ENCODE data around the gene CYBC1. TPM values are rescaled to one million over a fixed set of nuclear protein-coding genes. Genes with fewer than 3 reads are reported as not detected.

The CYBC1 gene
- total and polyA plus RNA-seq, 9 donors: 28.9 to 53.5 (median 33.7) TPM

GRCh38 chr17:82410014-82410716 lies 40.4 kb downstream of the CYBC1 start:
- 86% methylated on average over 9 of the region's 14 CpGs for WGBS (ENCODE audit: insufficient coverage)
- H3K27me3 ChIP-seq (ENCODE audit: control insufficient read depth, insufficient read depth, low read length): no peaks in the 10 kb centered on the region
- no peaks in the 10 kb centered on the region for H3K9me3 ChIP-seq (replicated peaks; ENCODE audit: control insufficient read depth, low read depth, low read length)
- H3K36me3 ChIP-seq (ENCODE audit: control insufficient read depth, insufficient read depth, low read length): peaks cover 19% of the 10 kb centered on the region
- H3K27ac ChIP-seq (ENCODE audit: low read length): no peak overlapping the region
- no peak overlapping the region for H3K4me3 ChIP-seq (ENCODE audit: low read length)
- no peak for DNase-seq
- H3K4me1 ChIP-seq (ENCODE audit: control insufficient read depth, insufficient read depth, low read length): peaks cover 40% of the 10 kb centered on the region

- no peaks in the 10 kb centered on the region for H3K27me3 ChIP-seq (ENCODE audit: control insufficient read depth, insufficient read depth, low read length)
- peaks cover 37% of the 10 kb centered on the region for H3K4me1 ChIP-seq (ENCODE audit: control insufficient read depth, insufficient read depth, low read length)
- 88% methylated on average over 21 of the region's 21 CpGs for WGBS (ENCODE audit: insufficient coverage)
- no peaks in the 10 kb centered on the region for H3K9me3 ChIP-seq (replicated peaks; ENCODE audit: control insufficient read depth, low read depth, low read length)
- H3K36me3 ChIP-seq (ENCODE audit: control insufficient read depth, insufficient read depth, low read length): peaks cover 25% of the 10 kb centered on the region
- no peak for DNase-seq
- peak overlapping the region; percentile 4 for H3K27ac ChIP-seq (ENCODE audit: low read length)
- H3K4me3 ChIP-seq (ENCODE audit: low read length): no peak overlapping the region
Measured at GRCh38 chr17:82408938-82409318, 41.6 kb downstream of the CYBC1 start.

- H3K4me1 ChIP-seq (ENCODE audit: control insufficient read depth, insufficient read depth, low read length): peaks cover 37% of the 10 kb centered on the region
- H3K9me3 ChIP-seq (replicated peaks; ENCODE audit: control insufficient read depth, low read depth, low read length): no peaks in the 10 kb centered on the region
- WGBS (ENCODE audit: insufficient coverage): 82% methylated on average over 13 of the region's 15 CpGs
- no peak overlapping the region for H3K4me3 ChIP-seq (ENCODE audit: low read length)
- no peak for DNase-seq
- H3K27ac ChIP-seq (ENCODE audit: low read length): peak overlapping the region; percentile 4
- H3K36me3 ChIP-seq (ENCODE audit: control insufficient read depth, insufficient read depth, low read length): peaks cover 31% of the 10 kb centered on the region
- H3K27me3 ChIP-seq (ENCODE audit: control insufficient read depth, insufficient read depth, low read length): no peaks in the 10 kb centered on the region
Measured at GRCh38 chr17:82408288-82408937, 42.1 kb downstream of the CYBC1 start.

- no peak for DNase-seq
- WGBS (ENCODE audit: insufficient coverage): 68% methylated on average over 12 of the region's 13 CpGs
- Histone ChIP-seq H3K4me1 (ENCODE audit: control insufficient read depth, insufficient read depth, low read length) (peaks cover 37% of the 10 kb centered on the region), H3K4me3 (ENCODE audit: low read length) (no peak overlapping the region), H3K36me3 (ENCODE audit: control insufficient read depth, insufficient read depth, low read length) (peaks cover 38% of the 10 kb centered on the region), H3K9me3 (replicated peaks; ENCODE audit: control insufficient read depth, low read depth, low read length) (no peaks in the 10 kb centered on the region), H3K27ac (ENCODE audit: low read length) (peak overlapping the region; percentile 51), H3K27me3 (ENCODE audit: control insufficient read depth, insufficient read depth, low read length) (no peaks in the 10 kb centered on the region)
Measured at GRCh38 chr17:82407255-82407654, 43.3 kb downstream of the CYBC1 start.

- 88% methylated on average over 13 of the region's 14 CpGs for WGBS (ENCODE audit: insufficient coverage)
- Histone ChIP-seq H3K4me1 (ENCODE audit: control insufficient read depth, insufficient read depth, low read length) (peaks cover 32% of the 10 kb centered on the region), H3K9me3 (replicated peaks; ENCODE audit: control insufficient read depth, low read depth, low read length) (no peaks in the 10 kb centered on the region), H3K27me3 (ENCODE audit: control insufficient read depth, insufficient read depth, low read length) (no peaks in the 10 kb centered on the region), H3K36me3 (ENCODE audit: control insufficient read depth, insufficient read depth, low read length) (peaks cover 43% of the 10 kb centered on the region), H3K4me3 (ENCODE audit: low read length) (no peak overlapping the region), H3K27ac (ENCODE audit: low read length) (no peak overlapping the region)
- DNase-seq: no peak
Measured at GRCh38 chr17:82406131-82406671, 44.4 kb downstream of the CYBC1 start.

- Histone ChIP-seq H3K4me3 (ENCODE audit: low read length) (no peak overlapping the region), H3K36me3 (ENCODE audit: control insufficient read depth, insufficient read depth, low read length) (peaks cover 40% of the 10 kb centered on the region), H3K27ac (ENCODE audit: low read length) (no peak overlapping the region), H3K27me3 (ENCODE audit: control insufficient read depth, insufficient read depth, low read length) (no peaks in the 10 kb centered on the region), H3K4me1 (ENCODE audit: control insufficient read depth, insufficient read depth, low read length) (peaks cover 38% of the 10 kb centered on the region), H3K9me3 (replicated peaks; ENCODE audit: control insufficient read depth, low read depth, low read length) (no peaks in the 10 kb centered on the region)
- no peak for DNase-seq
- WGBS (ENCODE audit: insufficient coverage): 93% methylated on average over 10 of the region's 14 CpGs
Measured at GRCh38 chr17:82405051-82405450, 45.5 kb downstream of the CYBC1 start.

- Histone ChIP-seq H3K4me1 (ENCODE audit: control insufficient read depth, insufficient read depth, low read length) (peaks cover 39% of the 10 kb centered on the region), H3K36me3 (ENCODE audit: control insufficient read depth, insufficient read depth, low read length) (peaks cover 37% of the 10 kb centered on the region), H3K4me3 (ENCODE audit: low read length) (no peak overlapping the region), H3K27ac (ENCODE audit: low read length) (no peak overlapping the region), H3K9me3 (replicated peaks; ENCODE audit: control insufficient read depth, low read depth, low read length) (no peaks in the 10 kb centered on the region), H3K27me3 (ENCODE audit: control insufficient read depth, insufficient read depth, low read length) (no peaks in the 10 kb centered on the region)
- no peak for DNase-seq
- WGBS (ENCODE audit: insufficient coverage): 96% methylated on average over 67 of the region's 67 CpGs
Measured at GRCh38 chr17:82403662-82404660, 46.6 kb downstream of the CYBC1 start.

- Histone ChIP-seq H3K27ac (ENCODE audit: low read length) (no peak overlapping the region), H3K4me1 (ENCODE audit: control insufficient read depth, insufficient read depth, low read length) (peaks cover 40% of the 10 kb centered on the region), H3K9me3 (replicated peaks; ENCODE audit: control insufficient read depth, low read depth, low read length) (no peaks in the 10 kb centered on the region), H3K4me3 (ENCODE audit: low read length) (no peak overlapping the region), H3K36me3 (ENCODE audit: control insufficient read depth, insufficient read depth, low read length) (peaks cover 37% of the 10 kb centered on the region), H3K27me3 (ENCODE audit: control insufficient read depth, insufficient read depth, low read length) (no peaks in the 10 kb centered on the region)
- no peak for DNase-seq
- WGBS (ENCODE audit: insufficient coverage): 96% methylated on average over 4 of the region's 7 CpGs
Measured at GRCh38 chr17:82402865-82403264, 47.7 kb downstream of the CYBC1 start.

- H3K36me3 ChIP-seq (ENCODE audit: control insufficient read depth, insufficient read depth, low read length): peaks cover 26% of the 10 kb centered on the region
- 64% methylated on average over 10 of the region's 19 CpGs for WGBS (ENCODE audit: insufficient coverage)
- peak; percentile 61 for DNase-seq
- H3K9me3 ChIP-seq (replicated peaks; ENCODE audit: control insufficient read depth, low read depth, low read length): no peaks in the 10 kb centered on the region
- H3K27me3 ChIP-seq (ENCODE audit: control insufficient read depth, insufficient read depth, low read length): no peaks in the 10 kb centered on the region
- H3K27ac ChIP-seq (ENCODE audit: low read length): peak overlapping the region; percentile 89
- peaks cover 47% of the 10 kb centered on the region for H3K4me1 ChIP-seq (ENCODE audit: control insufficient read depth, insufficient read depth, low read length)
- H3K4me3 ChIP-seq (ENCODE audit: low read length): no peak overlapping the region
Measured at GRCh38 chr17:82400830-82401229, 49.7 kb downstream of the CYBC1 start.

All from muscle of leg (tissue), 11 donors.